ENCODE measurements around the gene SENP6.

DNA sequence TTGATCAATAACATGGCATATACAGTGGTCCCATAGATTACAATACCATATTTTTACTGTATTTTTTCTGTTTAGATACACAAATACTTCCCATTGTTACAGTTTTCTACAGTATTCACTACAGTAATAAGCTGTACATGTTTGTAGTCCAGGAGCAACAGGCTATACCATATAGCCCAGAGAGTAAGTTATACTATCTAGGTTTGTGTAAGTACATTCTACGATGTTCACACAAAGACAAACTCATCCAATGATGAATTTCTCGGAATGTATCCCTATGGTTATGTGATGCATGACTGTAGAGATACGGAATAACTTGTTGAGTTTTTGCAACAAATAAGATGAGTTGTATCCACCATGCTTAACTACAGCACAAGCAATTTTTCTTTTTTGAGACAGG lies 143.7 kb downstream of the SENP6 start:
- TF ChIP-seq ELF4 (IDR thresholded peaks at IDR 0.05) = no peak
- TF ChIP-seq FOXK2 (IDR thresholded peaks at IDR 0.05) = no peak
- TF ChIP-seq L3MBTL2 (conservative IDR thresholded peaks at IDR 0.05) = no peak
- TF ChIP-seq SP1 (IDR thresholded peaks at IDR 0.05) = no peak
- TF ChIP-seq HDGF (IDR thresholded peaks at IDR 0.05; ENCODE audit: borderline replicate concordance) = no peak

Data from HEK293T (cell line).